HEK293T (cell line): Measurements from ENCODE around the gene FDX1.

Experiments used
- ARNT ChIP-seq: fragments of 450-650 bp; IDR thresholded peaks from 2 replicates; pipeline ENCODE4 v1.6.1; 2017; ENCODE audit warnings: mild to moderate bottlenecking
- BHLHE40 ChIP-seq: fragments of 450-650 bp; IDR thresholded peaks from 2 replicates; pipeline ENCODE4 v1.6.1; 2016; ENCODE audit warnings: mild to moderate bottlenecking, moderate library complexity, borderline replicate concordance
- CTBP1 ChIP-seq: fragments of 450-650 bp; IDR thresholded peaks from 2 replicates; pipeline ENCODE4 v1.6.1; 2016; ENCODE audit warnings: borderline replicate concordance
- ELF4 ChIP-seq: fragments of 450-650 bp; IDR thresholded peaks from 2 replicates; pipeline ENCODE4 v1.6.1; 2017; ENCODE audit warnings: antibody characterized with exemption
- FOXK2 ChIP-seq: fragments of 450-650 bp; IDR thresholded peaks from 2 replicates; pipeline ENCODE4 v1.6.1; 2016; ENCODE audit warnings: mild to moderate bottlenecking
- FOXM1 ChIP-seq: fragments of 450-650 bp; IDR thresholded peaks from 2 replicates; pipeline ENCODE4 v1.6.1; 2017; ENCODE audit warnings: mild to moderate bottlenecking, borderline replicate concordance
- HDGF ChIP-seq: fragments of 450-650 bp; IDR thresholded peaks from 2 replicates; pipeline ENCODE4 v1.6.1; 2017; ENCODE audit warnings: antibody characterized with exemption, borderline replicate concordance
- NFRKB ChIP-seq: fragments of 450-650 bp; IDR thresholded peaks from 2 replicates; pipeline ENCODE4 v1.6.1; 2016; ENCODE audit warnings: mild to moderate bottlenecking, moderate library complexity
- SUZ12 ChIP-seq: fragments of 450-650 bp; IDR thresholded peaks from 2 replicates; pipeline ENCODE4 v1.6.1; 2016; ENCODE audit warnings: mild to moderate bottlenecking
- TARDBP ChIP-seq: fragments of 450-650 bp; IDR thresholded peaks from 2 replicates; pipeline ENCODE4 v1.6.1; 2016

DNA sequence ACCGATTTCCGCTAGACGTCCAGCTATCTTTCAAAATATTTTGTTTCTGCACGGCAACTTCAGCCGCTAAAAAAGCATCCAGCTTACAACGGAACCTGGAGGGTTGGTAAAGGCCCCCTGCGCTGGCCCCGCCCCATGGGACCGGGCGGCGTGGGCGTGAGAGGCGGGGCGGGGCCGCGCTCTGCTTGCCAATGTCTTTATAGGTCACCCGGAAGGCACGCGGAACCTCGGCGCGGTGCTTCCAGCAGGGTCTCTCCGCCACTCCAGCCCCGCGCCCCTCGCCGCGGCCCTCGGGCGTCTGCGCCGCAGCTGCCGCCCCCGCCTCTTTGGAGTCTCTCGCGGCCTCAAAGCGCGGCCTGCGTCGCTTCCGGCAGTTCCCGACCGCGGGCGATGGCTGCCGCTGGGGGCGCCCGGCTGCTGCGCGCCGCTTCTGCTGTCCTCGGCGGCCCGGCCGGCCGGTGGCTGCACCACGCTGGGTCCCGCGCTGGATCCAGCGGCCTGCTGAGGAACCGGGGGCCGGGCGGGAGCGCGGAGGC, at the start of gene FDX1:
- TF ChIP-seq TARDBP (no peak), ARNT (peak; percentile 58), SUZ12 (no peak), FOXM1 (peak; percentile 57; the same call in 1 of the 2 replicates), FOXK2 (no peak), HDGF (no peak), ELF4 (no peak), NFRKB (no peak), BHLHE40 (no peak), CTBP1 (no peak)
